H1 (cell line): ENCODE results near the gene MAP4. TPM values are rescaled to one million over a fixed set of nuclear protein-coding genes. Genes with fewer than 3 reads are reported as not detected.

Source experiments
- CTCF ChIA-PET: fragments of 300-600 bp; sonication (Branson Sonifier 250); formaldehyde crosslinking; loops from one replicate; lab custom pipeline; 2021; ENCODE audit not compliant: partially characterized antibody; lab: Charles Lee
- POLR2A ChIA-PET: fragments of 300-600 bp; sonication (Branson Sonifier 250); formaldehyde crosslinking; loops from one replicate; lab custom pipeline; 2021; ENCODE audit warnings: inconsistent platforms; ENCODE audit not compliant: partially characterized antibody; lab: Charles Lee
- DNase-seq, 2 experiments: peaks; one replicate each; pipeline versions ENCODE4 v3.0.0 to v3.0.0-alpha.2; 2010 to 2022; ENCODE audit warnings: low spot score in 2 of 2, low read depth in 1 of 2, mixed read lengths in 1 of 2
- FAIRE-seq: peaks from 2 replicates; lab custom pipeline; 2011; peaks lifted over from hg19 to GRCh38; lab: Jason Lieb, UNC
- H2AFZ ChIP-seq: 2 replicates; pipeline ENCODE4 v1.8.1; 2012; ENCODE audit warnings: low read length, inconsistent platforms
- H2AK5ac ChIP-seq: 2 replicates; pipeline ENCODE4 v1.6.1; 2013; ENCODE audit warnings: low read depth, low read length
- H2BK120ac ChIP-seq: replicated peaks from 2 replicates; pipeline ENCODE3; 2013; ENCODE audit warnings: low read depth, low read length, inconsistent platforms
- H2BK12ac ChIP-seq: 2 replicates; pipeline ENCODE4 v1.6.1; 2013; ENCODE audit warnings: low read depth, low read length
- H2BK15ac ChIP-seq: 2 replicates; pipeline ENCODE4 v1.6.1; 2013; ENCODE audit warnings: low read length
- H2BK20ac ChIP-seq: 2 replicates; pipeline ENCODE4 v1.6.1; 2013; ENCODE audit warnings: low read length
- H2BK5ac ChIP-seq: 2 replicates; pipeline ENCODE4 v1.6.1; 2013; ENCODE audit warnings: low read depth, low read length
- H3K14ac ChIP-seq: 2 replicates; pipeline ENCODE4 v1.6.1; 2013; ENCODE audit warnings: inconsistent platforms; ENCODE audit not compliant: insufficient read length
- H3K18ac ChIP-seq: 2 replicates; pipeline ENCODE4 v1.6.1; 2013; ENCODE audit warnings: low read length; ENCODE audit errors: extremely low read depth
- H3K23ac ChIP-seq: 2 replicates; pipeline ENCODE4 v1.6.1; 2013; ENCODE audit warnings: inconsistent platforms; ENCODE audit not compliant: insufficient read length
- H3K23me2 ChIP-seq: 2 replicates; pipeline ENCODE4 v1.6.1; 2013; ENCODE audit warnings: low read depth, low read length
- H3K27ac ChIP-seq: 2 replicates; pipeline ENCODE4 v1.6.1; 2011; ENCODE audit warnings: low read depth, low read length, inconsistent platforms
- H3K27me3 ChIP-seq, 4 experiments: replicated peaks in 1 of 4; 1 replicate in 1 of 4; 2 replicates in 3 of 4; pipeline versions ENCODE4 v1.6.1 to v1.8.1; 2011 to 2013; ENCODE audit warnings: low read length in 3 of 4, mild to moderate bottlenecking in 3 of 4, inconsistent platforms in 2 of 4, mixed read lengths in 2 of 4, moderate library complexity in 1 of 4; ENCODE audit not compliant: control insufficient read depth in 3 of 4, insufficient read depth in 3 of 4; ENCODE audit errors: extremely low read depth in 1 of 4
- H3K36me3 ChIP-seq, 4 experiments: 2 replicates each; pipeline versions ENCODE4 v1.6.1 to v1.8.1; 2011 to 2013; ENCODE audit warnings: mild to moderate bottlenecking in 4 of 4, low read length in 3 of 4, moderate library complexity in 2 of 4, control low read depth in 1 of 4, inconsistent platforms in 1 of 4; ENCODE audit not compliant: insufficient read depth in 4 of 4, control insufficient read depth in 2 of 4
- H3K4ac ChIP-seq: replicated peaks from 2 replicates; pipeline ENCODE3; 2013; ENCODE audit warnings: low read length, low read depth, mixed read lengths, inconsistent platforms; ENCODE audit not compliant: insufficient read length
- H3K4me1 ChIP-seq, 4 experiments: replicated peaks in 1 of 4; 1 replicate in 1 of 4; 2 replicates in 3 of 4; pipeline versions ENCODE4 v1.6.1 to v1.8.1; 2011 to 2013; ENCODE audit warnings: low read length in 3 of 4, inconsistent platforms in 2 of 4, mixed read lengths in 1 of 4; ENCODE audit not compliant: insufficient read depth in 4 of 4, control insufficient read depth in 3 of 4
- H3K4me2 ChIP-seq, 2 experiments: 2 replicates each; pipeline versions ENCODE4 v1.6.1 to v1.8.1; 2011 to 2013; ENCODE audit warnings: low read depth in 2 of 2, low read length in 2 of 2, control low read depth in 1 of 2, inconsistent platforms in 1 of 2, mild to moderate bottlenecking in 1 of 2; ENCODE audit not compliant: insufficient read depth in 1 of 2
- H3K4me3 ChIP-seq, 4 experiments: fragments of 200-600, 300-600 bp in 1 of 4; sonication (generic), shearing (Covaris generic), sonication (Bioruptor Twin) in 1 of 4; 2 replicates each; pipeline versions ENCODE4 v1.5.1 to v1.8.1; 2011 to 2016; ENCODE audit warnings: low read length in 4 of 4, low read depth in 3 of 4, control low read depth in 2 of 4, inconsistent platforms in 2 of 4, mild to moderate bottlenecking in 2 of 4, mixed read lengths in 1 of 4, moderate library complexity in 1 of 4; ENCODE audit not compliant: insufficient read depth in 2 of 4; ENCODE audit errors: extremely low read depth in 1 of 4
- H3K56ac ChIP-seq: replicated peaks from 2 replicates; pipeline ENCODE3; 2013; ENCODE audit warnings: low read depth, mild to moderate bottlenecking, mixed read lengths, low read length, inconsistent platforms; ENCODE audit not compliant: insufficient read length
- H3K79me1 ChIP-seq: 2 replicates; pipeline ENCODE4 v1.6.1; 2013; ENCODE audit warnings: low read depth, low read length, control low read depth
- H3K79me2 ChIP-seq, 2 experiments: 2 replicates each; pipeline versions ENCODE4 v1.6.1 to v1.8.1; 2012 to 2013; ENCODE audit warnings: low read length in 2 of 2, mild to moderate bottlenecking in 2 of 2, inconsistent platforms in 1 of 2; ENCODE audit not compliant: insufficient read depth in 2 of 2, control insufficient read depth in 1 of 2
- H3K9ac ChIP-seq, 4 experiments: replicated peaks in 1 of 4; 1 replicate in 1 of 4; 2 replicates in 3 of 4; pipeline versions ENCODE4 v1.6.1 to v1.8.1; 2011 to 2013; ENCODE audit warnings: low read depth in 3 of 4, low read length in 3 of 4, control low read depth in 2 of 4, mild to moderate bottlenecking in 2 of 4, moderate library complexity in 2 of 4, inconsistent platforms in 1 of 4; ENCODE audit errors: extremely low read depth in 1 of 4
- H3K9me3 ChIP-seq, 2 experiments: 2 replicates each; pipeline versions ENCODE4 v1.6.1 to v1.8.1; 2012 to 2013; ENCODE audit warnings: mild to moderate bottlenecking in 2 of 2, moderate library complexity in 2 of 2, control low read depth in 1 of 2, inconsistent platforms in 1 of 2, low read depth in 1 of 2, low read length in 1 of 2, mixed read lengths in 1 of 2; ENCODE audit not compliant: insufficient read depth in 2 of 2
- H4K20me1 ChIP-seq, 2 experiments: replicated peaks in 1 of 2; 2 replicates each; pipeline versions ENCODE3 to v1.8.1; 2011 to 2013; ENCODE audit warnings: inconsistent platforms in 2 of 2, low read length in 2 of 2, mild to moderate bottlenecking in 1 of 2; ENCODE audit not compliant: insufficient read depth in 2 of 2, control insufficient read depth in 1 of 2
- H4K5ac ChIP-seq: 2 replicates; pipeline ENCODE4 v1.6.1; 2013; ENCODE audit warnings: low read length, low read depth, mixed read lengths, inconsistent platforms; ENCODE audit not compliant: insufficient read length
- H4K8ac ChIP-seq: 2 replicates; pipeline ENCODE4 v1.8.0; 2013; ENCODE audit warnings: mild to moderate bottlenecking, moderate library complexity, low read length, inconsistent platforms; ENCODE audit not compliant: insufficient read depth; ENCODE audit errors: extremely low read depth
- H4K91ac ChIP-seq: replicated peaks from 2 replicates; pipeline ENCODE3; 2013; ENCODE audit warnings: low read length, mixed read lengths, inconsistent platforms; ENCODE audit not compliant: insufficient read length
- EP300 ChIP-seq, 2 experiments: IDR thresholded peaks; 1 replicate in 1 of 2; 2 replicates in 1 of 2; pipeline ENCODE4 v1.6.1; 2011 to 2012; ENCODE audit warnings: low read depth in 2 of 2, low read length in 2 of 2, mild to moderate bottlenecking in 2 of 2, borderline replicate concordance in 1 of 2, inconsistent platforms in 1 of 2, moderate library complexity in 1 of 2
- WGBS, 2 experiments: shearing (Covaris generic) in 1 of 2; methylation state at CpG; one replicate each; pipeline versions ENCODE4 v1.1.6 to v1.1.7; 2013 to 2015; ENCODE audit warnings: low lambda C conversion rate in 2 of 2, mixed read lengths in 2 of 2, inconsistent platforms in 1 of 2, low coverage in 1 of 2, missing lambda C conversion rate in 1 of 2; ENCODE audit not compliant: insufficient replicate concordance in 2 of 2, insufficient coverage in 1 of 2, insufficient read length in 1 of 2; ENCODE audit errors: extremely low coverage in 1 of 2, missing lambda C conversion rate in 1 of 2; 5-methylcytosine and 5-hydroxymethylcytosine counted together
- polyA plus RNA-seq, 7 experiments: library from polyadenylated mRNA; depleted of rRNA in 3 of 7; stranded (reverse) in 5 of 7; unstranded in 2 of 7; fragments of >200 nt in 5 of 7; fragments of 200-250 nt in 2 of 7; gene quantifications; 1 replicate in 5 of 7; 2 replicates in 1 of 7; 4 replicates in 1 of 7; pipeline versions ENCODE4 v1.2.1 to v1.2.3, GENCODE V29; 2011 to 2013; ENCODE audit warnings: missing spikeins in 2 of 7, mixed read lengths in 2 of 7
- total RNA-seq: library from RNA; stranded (reverse); fragmentation: NEBNext Ultra II Directional; extraction: Animal tissue kit (Norgen Biotek cat#: 25700); gene quantifications from 2 replicates; pipeline ENCODE4 v1.2.1, GENCODE V29; 2021

Gene MAP4
- total and polyA plus RNA-seq, 2 of the 8 experiments (the other 6 are each of a cell fraction or from before 2014, with no cell fraction given) = 67.0 to 179 TPM

GRCh38 chr3:47899495-47900108, 116.6 kb downstream of the MAP4 start:
- Histone ChIP-seq H3K27ac (no peak overlapping the region), H3K27me3 (no peaks in the 10 kb centered on the region), H2BK12ac (no peak overlapping the region), H3K14ac (no peak overlapping the region), H3K4me1 (no peaks in the 10 kb centered on the region), H3K56ac (no peak overlapping the region), H3K79me2 (no peaks in the 10 kb centered on the region; a peak in 1 of 4 replicates), H3K4me2 (no peak overlapping the region), H3K36me3 (peaks cover 0 to 9% (median 0%) of the 10 kb centered on the region in 4 experiments; a peak in 2 of 8 replicates), H3K23me2 (no peaks in the 10 kb centered on the region), H4K8ac (no peak overlapping the region), H4K5ac (no peak overlapping the region), H2BK20ac (no peak overlapping the region), H2AFZ (no peak overlapping the region), H2BK5ac (no peak overlapping the region), H3K23ac (no peak overlapping the region), H4K20me1 (no peaks in the 10 kb centered on the region), H3K79me1 (no peaks in the 10 kb centered on the region), H2AK5ac (no peak overlapping the region), H3K9ac (no peak overlapping the region), H3K9me3 (no peaks in the 10 kb centered on the region), H2BK120ac (no peak overlapping the region), H3K4me3 (no peak overlapping the region), H4K91ac (no peak overlapping the region), H2BK15ac (no peak overlapping the region), H3K4ac (no peak overlapping the region), H3K18ac (no peak overlapping the region)
- TF ChIP-seq EP300 (IDR thresholded peaks at IDR 0.05; ENCODE audit: borderline replicate concordance in 1 of 2, low read depth in 2 of 2, low read length in 2 of 2) = no peak
- 78% methylated on average over 3 of the region's 3 CpGs; no CpG with 5 or more reads in 1 of the 2 experiments for WGBS, 2 experiments
- FAIRE-seq (no peak), DNase-seq (no peak)
- POLR2A ChIA-PET = interaction anchor here (0.8 to 1.1 kb wide), 3 partner anchors 12 to 119 kb away, joined by 3 read pairs; no protein-coding TSS in a partner anchor
- CTCF ChIA-PET = interaction anchor here (1.0 to 1.3 kb wide), 3 partner anchors 18 to 251 kb away, joined by 3 to 4 read pairs (median 3); no protein-coding TSS in a partner anchor
